ENCODE measurements around the gene GABBR2. TPM values are rescaled to one million over a fixed set of nuclear protein-coding genes. Genes with fewer than 3 reads are reported as not detected.

Gene GABBR2
- total and polyA plus RNA-seq, 7 experiments from 2014 or later: not detected

GRCh38 chr9:98576354-98576753 lies 132.4 kb downstream of the GABBR2 start:
- Mint-ChIP-seq H3K27ac (peak overlapping the region in 1 of 9 donors; percentile 10), H3K27me3 (peaks cover 28 to 58% (median 45%) of the 10 kb centered on the region in 5 donors), H3K36me3 (no peaks in the 10 kb centered on the region), H3K9me3 (peaks cover 0 to 4% (median 0%) of the 10 kb centered on the region in 11 donors), H3K4me3 (peak overlapping the region in 1 of 10 donors; percentile 28), H3K4me1 (peaks cover 13 to 20% (median 16%) of the 10 kb centered on the region in 7 donors)
- ChIA-PET POLR2A (no interaction called here), CTCF (no interaction called here)
- intact Hi-C loops (cut with micrococcal nuclease): no loop called here
- ATAC-seq: no peak
- no peaks in the 10 kb centered on the region for H3K9me3 ChIP-seq (ENCODE audit: control insufficient read depth in 2 of 3, low read length in 3 of 3)
- H3K36me3 ChIP-seq (ENCODE audit: control insufficient read depth in 2 of 3, insufficient read depth in 3 of 3, low read length in 3 of 3): no peaks in the 10 kb centered on the region
- no peak overlapping the region for H3K27ac ChIP-seq (ENCODE audit: low read depth, low read length)
- no peaks in the 10 kb centered on the region for H3K27me3 ChIP-seq (ENCODE audit: control insufficient read depth in 2 of 2, insufficient read depth in 2 of 2, low read length in 2 of 2)
- no peak overlapping the region for H3K4me3 ChIP-seq (ENCODE audit: low read length)
- no peak for DNase-seq
- H3K4me1 ChIP-seq (ENCODE audit: control insufficient read depth in 2 of 2, insufficient read depth in 2 of 2, low read length in 2 of 2): no peaks in the 10 kb centered on the region

- Histone ChIP-seq H3K27me3 (ENCODE audit: control insufficient read depth in 2 of 2, insufficient read depth in 2 of 2, low read length in 2 of 2) (no peaks in the 10 kb centered on the region), H3K36me3 (ENCODE audit: control insufficient read depth in 2 of 3, insufficient read depth in 3 of 3, low read length in 3 of 3) (no peaks in the 10 kb centered on the region), H3K27ac (ENCODE audit: low read depth, low read length) (no peak overlapping the region), H3K9me3 (ENCODE audit: control insufficient read depth in 2 of 3, low read length in 3 of 3) (no peaks in the 10 kb centered on the region), H3K4me1 (ENCODE audit: control insufficient read depth in 2 of 2, insufficient read depth in 2 of 2, low read length in 2 of 2) (no peaks in the 10 kb centered on the region), H3K4me3 (ENCODE audit: low read length) (no peak overlapping the region)
- CTCF ChIA-PET: no interaction called here
- POLR2A ChIA-PET: no interaction called here
- peak overlapping the region in 1 of 9 donors; percentile 10 for H3K27ac Mint-ChIP-seq
- peaks cover 13 to 20% (median 16%) of the 10 kb centered on the region in 7 donors for H3K4me1 Mint-ChIP-seq
- intact Hi-C loops (cut with micrococcal nuclease): no loop called here
- H3K9me3 Mint-ChIP-seq: peaks cover 0 to 4% (median 0%) of the 10 kb centered on the region in 11 donors
- H3K4me3 Mint-ChIP-seq: peak overlapping the region in 1 of 10 donors; percentile 28
- ATAC-seq: peak; percentile 56
- H3K36me3 Mint-ChIP-seq: no peaks in the 10 kb centered on the region
- peaks cover 25 to 53% (median 42%) of the 10 kb centered on the region in 5 donors for H3K27me3 Mint-ChIP-seq
- peak in 1 of 9 donors; percentile 34 for DNase-seq
These were observed 133.1 kb downstream of the GABBR2 start for GRCh38 chr9:98575379-98576346.

- H3K36me3 Mint-ChIP-seq: no peaks in the 10 kb centered on the region
- H3K9me3 ChIP-seq (ENCODE audit: control insufficient read depth in 2 of 3, low read length in 3 of 3): no peaks in the 10 kb centered on the region
- no peaks in the 10 kb centered on the region for H3K36me3 ChIP-seq (ENCODE audit: control insufficient read depth in 2 of 3, insufficient read depth in 3 of 3, low read length in 3 of 3)
- peaks cover 13 to 20% (median 16%) of the 10 kb centered on the region in 7 donors for H3K4me1 Mint-ChIP-seq
- peaks cover 0 to 4% (median 0%) of the 10 kb centered on the region in 11 donors for H3K9me3 Mint-ChIP-seq
- no peak overlapping the region for H3K4me3 Mint-ChIP-seq
- H3K27me3 ChIP-seq (ENCODE audit: control insufficient read depth in 2 of 2, insufficient read depth in 2 of 2, low read length in 2 of 2): no peaks in the 10 kb centered on the region
- peaks cover 21 to 42% (median 33%) of the 10 kb centered on the region in 5 donors for H3K27me3 Mint-ChIP-seq
- H3K27ac ChIP-seq (ENCODE audit: low read depth, low read length): no peak overlapping the region
- ATAC-seq (no peak), DNase-seq (no peak)
- CTCF ChIA-PET: interaction anchor here (0.6 kb wide), 2 partner anchors 11 to 29 kb away, joined by 3 to 4 read pairs; no protein-coding TSS in a partner anchor
- no peak overlapping the region for H3K4me3 ChIP-seq (ENCODE audit: low read length)
- no peak overlapping the region for H3K27ac Mint-ChIP-seq
- intact Hi-C loops (cut with micrococcal nuclease): no loop called here
- H3K4me1 ChIP-seq (ENCODE audit: control insufficient read depth in 2 of 2, insufficient read depth in 2 of 2, low read length in 2 of 2): no peaks in the 10 kb centered on the region
- POLR2A ChIA-PET: no interaction called here
These were observed 134.9 kb downstream of the GABBR2 start for GRCh38 chr9:98573749-98574278.

GRCh38 chr9:98572796-98573195 lies 135.9 kb downstream of the GABBR2 start:
- H3K27me3 ChIP-seq (ENCODE audit: control insufficient read depth in 2 of 2, insufficient read depth in 2 of 2, low read length in 2 of 2): no peaks in the 10 kb centered on the region
- H3K27ac Mint-ChIP-seq: no peak overlapping the region
- POLR2A ChIA-PET: no interaction called here
- H3K27me3 Mint-ChIP-seq: peaks cover 16 to 34% (median 25%) of the 10 kb centered on the region in 5 donors
- no peak overlapping the region for H3K27ac ChIP-seq (ENCODE audit: low read depth, low read length)
- DNase-seq: no peak
- H3K4me3 ChIP-seq (ENCODE audit: low read length): no peak overlapping the region
- peaks cover 13 to 20% (median 16%) of the 10 kb centered on the region in 7 donors for H3K4me1 Mint-ChIP-seq
- no peak overlapping the region for H3K4me3 Mint-ChIP-seq
- H3K9me3 ChIP-seq (ENCODE audit: control insufficient read depth in 2 of 3, low read length in 3 of 3): no peaks in the 10 kb centered on the region
- no peaks in the 10 kb centered on the region for H3K36me3 ChIP-seq (ENCODE audit: control insufficient read depth in 2 of 3, insufficient read depth in 3 of 3, low read length in 3 of 3)
- H3K4me1 ChIP-seq (ENCODE audit: control insufficient read depth in 2 of 2, insufficient read depth in 2 of 2, low read length in 2 of 2): no peaks in the 10 kb centered on the region
- CTCF ChIA-PET: no interaction called here
- peaks cover 0 to 4% (median 0%) of the 10 kb centered on the region in 11 donors for H3K9me3 Mint-ChIP-seq
- no peak for ATAC-seq
- intact Hi-C loops (cut with micrococcal nuclease): no loop called here
- no peaks in the 10 kb centered on the region for H3K36me3 Mint-ChIP-seq

- Histone ChIP-seq H3K4me1 (ENCODE audit: control insufficient read depth in 2 of 2, insufficient read depth in 2 of 2, low read length in 2 of 2) (no peaks in the 10 kb centered on the region), H3K36me3 (ENCODE audit: control insufficient read depth in 2 of 3, insufficient read depth in 3 of 3, low read length in 3 of 3) (no peaks in the 10 kb centered on the region), H3K9me3 (ENCODE audit: control insufficient read depth in 2 of 3, low read length in 3 of 3) (no peaks in the 10 kb centered on the region), H3K4me3 (ENCODE audit: low read length) (no peak overlapping the region), H3K27me3 (ENCODE audit: control insufficient read depth in 2 of 2, insufficient read depth in 2 of 2, low read length in 2 of 2) (no peaks in the 10 kb centered on the region), H3K27ac (ENCODE audit: low read depth, low read length) (no peak overlapping the region)
- ChIA-PET CTCF (no interaction called here), POLR2A (no interaction called here)
- no peak for DNase-seq
- peaks cover 13 to 20% (median 16%) of the 10 kb centered on the region in 7 donors for H3K4me1 Mint-ChIP-seq
- H3K36me3 Mint-ChIP-seq: no peaks in the 10 kb centered on the region
- intact Hi-C loops (cut with micrococcal nuclease): no loop called here
- H3K9me3 Mint-ChIP-seq: peaks cover 0 to 4% (median 0%) of the 10 kb centered on the region in 11 donors
- H3K27ac Mint-ChIP-seq: no peak overlapping the region
- H3K4me3 Mint-ChIP-seq: no peak overlapping the region
- ATAC-seq: no peak
- peaks cover 12 to 27% (median 21%) of the 10 kb centered on the region in 5 donors for H3K27me3 Mint-ChIP-seq
These were observed 136.6 kb downstream of the GABBR2 start for GRCh38 chr9:98572054-98572627.

- Histone ChIP-seq H3K9me3 (ENCODE audit: control insufficient read depth in 2 of 3, low read length in 3 of 3) (no peaks in the 10 kb centered on the region), H3K4me3 (ENCODE audit: low read length) (no peak overlapping the region), H3K27ac (ENCODE audit: low read depth, low read length) (no peak overlapping the region), H3K36me3 (ENCODE audit: control insufficient read depth in 2 of 3, insufficient read depth in 3 of 3, low read length in 3 of 3) (no peaks in the 10 kb centered on the region), H3K4me1 (ENCODE audit: control insufficient read depth in 2 of 2, insufficient read depth in 2 of 2, low read length in 2 of 2) (no peaks in the 10 kb centered on the region), H3K27me3 (ENCODE audit: control insufficient read depth in 2 of 2, insufficient read depth in 2 of 2, low read length in 2 of 2) (no peaks in the 10 kb centered on the region)
- Mint-ChIP-seq H3K27me3 (peaks cover 7 to 23% (median 17%) of the 10 kb centered on the region in 5 donors), H3K9me3 (peaks cover 0 to 1% (median 0%) of the 10 kb centered on the region in 11 donors), H3K36me3 (no peaks in the 10 kb centered on the region), H3K4me3 (no peak overlapping the region), H3K4me1 (peaks cover 13 to 17% (median 15%) of the 10 kb centered on the region in 7 donors), H3K27ac (no peak overlapping the region)
- intact Hi-C loops (cut with micrococcal nuclease): no loop called here
- CTCF ChIA-PET: no interaction called here
- POLR2A ChIA-PET: no interaction called here
- ATAC-seq (no peak), DNase-seq (no peak)
These were observed 137.1 kb downstream of the GABBR2 start for GRCh38 chr9:98571643-98572042.

Measured in naive thymus-derived CD4-positive, alpha-beta T cell (primary cell).